C4-2B (cell line): ENCODE results near the gene PRSS38.
A peak's percentile ranks its signal among the peaks of the same experiment; 100 is the strongest.

Experiments used
- H3K27ac ChIP-seq: fragments of 450-650 bp; 2 replicates; pipeline ENCODE4 v1.5.1; 2017
- CTCF ChIP-seq: fragments of 450-650 bp; conservative IDR thresholded peaks from 2 replicates; pipeline ENCODE4 v1.5.1; 2017; ENCODE audit warnings: mild to moderate bottlenecking
- ZFX ChIP-seq: fragments of 450-650 bp; IDR thresholded peaks from 2 replicates; pipeline ENCODE4 v1.6.1; 2017

Gene PRSS38

GRCh38 chr1:227815468-227816409, at the start of gene PRSS38:
Gene PRSS38, plus strand, starts transcription at chr1:227815675. Its CDS starts 42 bp downstream, at chr1:227815717.
- peak; percentile 2; the same call in 1 of the 2 replicates for TF ChIP-seq CTCF
- no peak for TF ChIP-seq ZFX
- no peak within 1 kb of the TSS for H3K27ac ChIP-seq

- no peak overlapping the region for H3K27ac ChIP-seq
- no peak for TF ChIP-seq CTCF
- TF ChIP-seq ZFX: no peak
Observed at GRCh38 chr1:227766015-227766634, 49.4 kb upstream of the PRSS38 start.

GRCh38 chr1:227766653-227767277, 48.7 kb upstream of the PRSS38 start:
- no peak overlapping the region for H3K27ac ChIP-seq
- TF ChIP-seq CTCF: no peak
- TF ChIP-seq ZFX: no peak

- no peak overlapping the region for H3K27ac ChIP-seq
- TF ChIP-seq CTCF (no peak), ZFX (no peak)
Observed at GRCh38 chr1:227767401-227768124, 47.9 kb upstream of the PRSS38 start.

GRCh38 chr1:227768125-227768439, 47.4 kb upstream of the PRSS38 start:
- no peak overlapping the region for H3K27ac ChIP-seq
- TF ChIP-seq ZFX (no peak), CTCF (no peak)

GRCh38 chr1:227768640-227769039, 46.8 kb upstream of the PRSS38 start:
- no peak overlapping the region for H3K27ac ChIP-seq
- TF ChIP-seq CTCF (no peak), ZFX (no peak)
